Transverse colon (tissue), 4 donors: Measurements from ENCODE around the gene ZNF512B.

Source experiments
- EP300 ChIP-seq: sonication (generic); formaldehyde crosslinking; IDR thresholded peaks from one replicate; pipeline ENCODE4 v1.6.1; 2017; ENCODE audit warnings: antibody characterized with exemption, low read depth
- POLR2A ChIP-seq: fragments of 450-650 bp; IDR thresholded peaks from one replicate; pipeline ENCODE4 v1.6.1; 2016; ENCODE audit warnings: antibody characterized with exemption, mild to moderate bottlenecking, moderate library complexity
- POLR2AphosphoS5 ChIP-seq, 3 donors: sonication (generic); formaldehyde crosslinking; IDR thresholded peaks; one replicate each; pipeline ENCODE4 v1.6.1; 2016; ENCODE audit warnings: antibody characterized with exemption in 3 of 3
- TF ChIP-seq, protein P1 (sequence below), 5 experiments: fragments of 200-600 bp in 3 of 5; fragments of 450-650 bp in 2 of 5; sonication (generic) in 3 of 5; IDR thresholded peaks; 1 replicate in 2 of 5; 2 replicates in 3 of 5; pipeline ENCODE4 v1.5.1; 2016 to 2017; ENCODE audit warnings: antibody characterized with exemption in 5 of 5, inconsistent platforms in 3 of 5, mild to moderate bottlenecking in 2 of 5, moderate library complexity in 1 of 5

DNA sequence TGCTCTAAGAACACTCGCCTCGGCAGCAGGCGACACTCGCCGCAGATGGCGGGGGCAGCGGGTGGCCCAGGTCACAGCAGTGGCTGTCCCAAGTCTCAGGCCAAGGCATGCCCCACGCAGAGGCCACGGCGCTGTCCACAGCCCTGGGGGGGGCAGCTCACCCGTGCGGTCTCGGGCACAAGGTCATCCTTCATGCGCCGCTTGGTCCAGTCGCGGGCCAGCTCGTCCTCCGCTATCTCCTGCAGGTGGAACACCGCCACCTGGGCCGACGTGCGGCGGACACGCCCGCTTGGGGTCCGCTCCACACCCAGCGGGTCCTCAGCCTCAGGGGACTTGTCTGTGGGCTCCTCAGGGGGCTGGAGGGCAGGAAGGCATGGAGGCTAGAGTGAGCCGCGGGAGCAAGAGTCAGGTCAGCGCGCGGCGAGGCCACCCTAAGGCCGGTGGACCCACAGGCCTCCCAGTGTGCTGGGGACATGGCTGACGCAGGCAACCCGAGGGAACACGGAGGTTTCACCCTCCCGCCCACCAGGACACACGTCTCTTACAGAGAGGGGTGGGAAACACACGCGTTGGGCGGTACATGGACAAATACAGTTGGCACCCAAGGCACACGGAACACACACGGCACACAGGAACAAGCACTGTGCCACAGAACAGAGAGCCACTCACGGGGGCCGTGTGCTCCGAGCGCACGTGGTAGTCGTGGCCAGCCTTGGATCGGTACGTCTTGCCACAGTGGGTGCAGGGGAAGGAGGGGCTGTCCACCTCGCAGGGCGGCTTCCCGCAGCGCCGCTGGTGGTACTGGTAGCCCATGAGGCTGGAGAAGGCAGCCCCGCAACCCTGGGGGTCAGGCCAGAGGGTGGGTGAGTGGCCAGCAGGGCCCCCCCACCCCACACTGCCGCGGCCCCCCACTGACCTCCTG is 7.0 kb downstream of the ZNF512B start:
- TF ChIP-seq, protein P1, sequence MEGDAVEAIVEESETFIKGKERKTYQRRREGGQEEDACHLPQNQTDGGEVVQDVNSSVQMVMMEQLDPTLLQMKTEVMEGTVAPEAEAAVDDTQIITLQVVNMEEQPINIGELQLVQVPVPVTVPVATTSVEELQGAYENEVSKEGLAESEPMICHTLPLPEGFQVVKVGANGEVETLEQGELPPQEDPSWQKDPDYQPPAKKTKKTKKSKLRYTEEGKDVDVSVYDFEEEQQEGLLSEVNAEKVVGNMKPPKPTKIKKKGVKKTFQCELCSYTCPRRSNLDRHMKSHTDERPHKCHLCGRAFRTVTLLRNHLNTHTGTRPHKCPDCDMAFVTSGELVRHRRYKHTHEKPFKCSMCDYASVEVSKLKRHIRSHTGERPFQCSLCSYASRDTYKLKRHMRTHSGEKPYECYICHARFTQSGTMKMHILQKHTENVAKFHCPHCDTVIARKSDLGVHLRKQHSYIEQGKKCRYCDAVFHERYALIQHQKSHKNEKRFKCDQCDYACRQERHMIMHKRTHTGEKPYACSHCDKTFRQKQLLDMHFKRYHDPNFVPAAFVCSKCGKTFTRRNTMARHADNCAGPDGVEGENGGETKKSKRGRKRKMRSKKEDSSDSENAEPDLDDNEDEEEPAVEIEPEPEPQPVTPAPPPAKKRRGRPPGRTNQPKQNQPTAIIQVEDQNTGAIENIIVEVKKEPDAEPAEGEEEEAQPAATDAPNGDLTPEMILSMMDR (IDR thresholded peaks at IDR 0.05) = no peak
- no peak for TF ChIP-seq POLR2A
- no peak for TF ChIP-seq EP300
- no peak for TF ChIP-seq POLR2AphosphoS5 (IDR thresholded peaks at IDR 0.05)
